ENCODE results near the gene CHRNG. TPM values are rescaled to one million over a fixed set of nuclear protein-coding genes. Genes with fewer than 3 reads are reported as not detected.
A peak's percentile ranks its signal among the peaks of the same experiment; 100 is the strongest.

Gene CHRNG
- total RNA-seq, 3 donors from 2014 or later: not detected

DNA sequence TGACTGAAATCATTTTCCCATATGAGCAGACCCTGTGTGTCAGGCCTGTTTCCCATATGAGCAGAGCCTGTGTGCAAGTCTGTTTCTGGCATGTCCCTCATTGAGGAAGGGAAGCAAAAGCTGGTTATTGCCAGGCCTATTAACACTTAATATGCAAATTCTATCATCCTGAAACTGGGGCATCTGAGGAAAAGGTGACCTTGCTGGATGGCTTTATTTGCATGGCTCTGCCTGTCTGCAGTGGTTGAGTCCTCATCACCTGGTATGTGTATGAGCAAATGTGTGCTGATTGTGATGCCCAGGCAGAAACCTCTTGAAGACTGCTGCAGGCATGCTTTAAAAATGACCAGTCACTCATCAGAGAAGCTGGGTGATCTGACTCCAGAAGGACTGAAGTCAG is 42.2 kb downstream of the CHRNG start:
- Histone ChIP-seq H3K4me1 (ENCODE audit: low read depth) (peaks cover 9% of the 10 kb centered on the region), H3K36me3 (ENCODE audit: low read depth) (no peaks in the 10 kb centered on the region), H3K9me3 (no peaks in the 10 kb centered on the region), H3K4me3 (no peak overlapping the region)
- intact Hi-C loops (cut with DNase I, micrococcal nuclease): no loop called here
- DNase-seq (no peak), ATAC-seq (no peak)
- TF ChIP-seq CTCF (IDR thresholded peaks at IDR 0.05): no peak

DNA sequence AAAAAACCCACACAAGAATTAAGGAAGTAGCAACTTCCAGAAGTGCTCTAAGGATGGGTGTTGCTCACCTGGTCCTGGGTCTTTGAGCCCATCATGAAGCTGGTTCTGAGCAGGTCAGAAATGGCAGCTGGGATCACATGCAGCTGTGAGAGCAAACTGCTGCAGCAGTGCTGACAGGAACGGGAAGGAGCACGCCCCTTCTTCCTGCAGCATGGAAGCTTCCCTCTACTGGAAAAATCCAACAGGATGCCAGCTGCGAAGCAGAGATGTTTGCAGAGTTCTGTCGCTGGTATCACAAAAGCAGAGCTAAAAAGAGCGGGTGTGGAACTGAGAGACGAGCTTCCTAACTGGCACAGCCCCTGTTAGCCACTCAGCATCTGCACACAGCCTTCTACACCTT is 44.7 kb downstream of the CHRNG start:
- Histone ChIP-seq H3K4me3 (no peak overlapping the region), H3K9me3 (no peaks in the 10 kb centered on the region), H3K4me1 (ENCODE audit: low read depth) (peaks cover 12% of the 10 kb centered on the region), H3K36me3 (ENCODE audit: low read depth) (no peaks in the 10 kb centered on the region)
- no peak for ATAC-seq
- intact Hi-C loops (cut with DNase I, micrococcal nuclease): no loop called here
- no peak for DNase-seq
- no peak for TF ChIP-seq CTCF (IDR thresholded peaks at IDR 0.05)

DNA sequence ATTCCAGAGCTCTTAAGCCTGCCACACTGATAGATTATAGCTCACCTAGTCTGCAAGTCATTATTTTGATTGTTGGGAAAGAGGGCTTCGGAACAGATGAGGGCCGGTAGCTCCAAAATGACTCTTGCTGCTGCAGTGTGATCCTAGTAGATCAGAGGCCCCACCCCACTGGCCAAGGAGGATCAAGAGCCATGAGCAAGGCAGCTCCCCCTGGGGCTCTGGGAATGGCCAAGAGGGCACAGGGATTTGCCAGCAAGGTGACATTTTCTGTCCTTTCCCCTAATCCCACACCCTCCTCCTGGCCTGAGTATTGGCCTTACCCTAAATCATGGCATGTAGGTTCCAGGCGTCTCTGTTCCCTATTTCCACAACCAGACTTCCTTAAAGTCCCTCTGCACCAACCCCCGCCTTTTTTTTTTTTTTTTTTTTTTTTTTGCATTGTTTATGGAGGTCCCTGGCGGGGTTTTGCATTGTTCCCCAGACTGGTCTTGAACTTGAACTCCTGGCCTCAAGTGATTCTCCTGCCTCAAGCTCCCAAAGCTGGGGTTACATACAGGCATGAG is 47.5 kb downstream of the CHRNG start:
- H3K9me3 ChIP-seq: no peaks in the 10 kb centered on the region
- H3K4me1 ChIP-seq (ENCODE audit: low read depth): peaks cover 4% of the 10 kb centered on the region
- no peak for DNase-seq
- TF ChIP-seq CTCF (IDR thresholded peaks at IDR 0.05): no peak
- intact Hi-C loops (cut with DNase I, micrococcal nuclease): no loop called here
- H3K36me3 ChIP-seq (ENCODE audit: low read depth): no peaks in the 10 kb centered on the region
- no peak for ATAC-seq
- no peak overlapping the region for H3K4me3 ChIP-seq

DNA sequence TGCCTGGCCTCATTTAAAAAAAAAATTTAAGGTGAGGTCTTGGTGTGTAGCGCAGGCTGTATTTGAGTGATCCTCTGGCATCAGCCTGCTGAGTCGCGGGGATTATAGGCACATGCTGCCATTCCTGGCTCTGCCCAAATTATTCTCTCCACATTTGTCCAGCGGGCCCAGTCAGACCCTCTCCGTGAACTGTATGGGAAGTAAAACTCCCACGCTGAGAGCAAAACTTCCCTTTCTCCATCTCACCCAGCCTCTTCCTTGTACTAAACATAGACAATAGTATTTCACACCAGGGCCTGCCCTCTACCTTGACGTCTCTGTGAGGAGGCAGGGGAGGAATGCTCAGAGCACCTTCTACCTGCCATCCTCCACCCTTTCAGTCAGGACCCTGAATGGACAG is 48.0 kb downstream of the CHRNG start:
- no peak for TF ChIP-seq CTCF (IDR thresholded peaks at IDR 0.05)
- Histone ChIP-seq H3K36me3 (ENCODE audit: low read depth) (no peaks in the 10 kb centered on the region), H3K4me3 (no peak overlapping the region), H3K4me1 (ENCODE audit: low read depth) (peaks cover 4% of the 10 kb centered on the region), H3K9me3 (no peaks in the 10 kb centered on the region)
- ATAC-seq: peak; percentile 2
- DNase-seq: no peak
- intact Hi-C loops (cut with DNase I, micrococcal nuclease): no loop called here

DNA sequence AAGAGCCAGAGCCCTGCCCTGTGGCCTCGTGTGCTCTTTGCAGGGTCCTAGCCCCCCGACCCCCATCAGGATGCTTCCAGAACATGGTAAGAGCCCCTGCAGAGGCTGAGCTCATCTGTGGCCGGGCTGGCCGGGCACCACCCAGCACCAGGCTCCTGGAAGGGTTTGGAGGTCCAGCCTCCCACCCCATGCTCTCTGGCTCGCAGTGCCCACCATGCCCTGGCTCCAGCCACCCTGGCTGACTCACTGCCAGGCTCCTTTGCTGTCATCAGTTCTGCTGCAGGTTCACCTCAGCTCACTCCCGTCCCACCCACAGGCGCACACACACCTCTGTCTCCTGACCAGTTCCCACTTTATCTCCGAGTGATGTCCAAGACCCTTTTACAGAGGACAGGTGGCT is 48.5 kb downstream of the CHRNG start:
- Histone ChIP-seq H3K36me3 (ENCODE audit: low read depth) (no peaks in the 10 kb centered on the region), H3K4me1 (ENCODE audit: low read depth) (peaks cover 7% of the 10 kb centered on the region), H3K4me3 (no peak overlapping the region), H3K9me3 (no peaks in the 10 kb centered on the region)
- intact Hi-C loops (cut with DNase I, micrococcal nuclease): no loop called here
- peak in 1 of 3 donors; percentile 53 for DNase-seq
- ATAC-seq: no peak
- no peak for TF ChIP-seq CTCF (IDR thresholded peaks at IDR 0.05)

All from mucosa of descending colon (tissue), 3 donors.